HepG2 (cell line): ENCODE results near the gene VDR. TPM values are rescaled to one million over a fixed set of nuclear protein-coding genes. Genes with fewer than 3 reads are reported as not detected.
A peak's percentile ranks its signal among the peaks of the same experiment; 100 is the strongest.

Source experiments
- ARHGAP35 ChIP-seq: sonication (generic); formaldehyde crosslinking; IDR thresholded peaks from 2 replicates; pipeline ENCODE4 v1.9.0; 2022; ENCODE audit warnings: mild to moderate bottlenecking, inconsistent platforms, moderate library complexity, missing genetic modification reagents, borderline replicate concordance
- DMAP1 ChIP-seq: IDR thresholded peaks from 2 replicates; pipeline ENCODE4 v1.6.1; 2016
- FOXM1 ChIP-seq: sonication (generic); formaldehyde crosslinking; IDR thresholded peaks from 2 replicates; pipeline ENCODE4 v1.5.0; 2020; ENCODE audit warnings: missing genetic modification reagents
- GMEB2 ChIP-seq: IDR thresholded peaks from 2 replicates; pipeline ENCODE4 v1.6.1; 2016; ENCODE audit warnings: missing biosample characterization, missing genetic modification reagents, low read depth
- HNF1B ChIP-seq: sonication (generic); formaldehyde crosslinking; IDR thresholded peaks from 2 replicates; pipeline ENCODE4 v1.5.1; 2020; ENCODE audit warnings: mild to moderate bottlenecking, moderate library complexity, missing genetic modification reagents
- IKZF4 ChIP-seq: sonication (generic); formaldehyde crosslinking; IDR thresholded peaks from 2 replicates; pipeline ENCODE4 v1.5.1; 2020; ENCODE audit warnings: borderline replicate concordance, mild to moderate bottlenecking, low read depth, missing genetic modification reagents; ENCODE audit errors: not compliant biosample characterization
- KMT2A ChIP-seq: sonication (generic); formaldehyde crosslinking; IDR thresholded peaks from 2 replicates; pipeline ENCODE4 v1.4.0; 2020; ENCODE audit warnings: missing genetic modification reagents
- MAFK ChIP-seq, 2 experiments: IDR thresholded peaks in 1 of 2; conservative IDR thresholded peaks in 1 of 2; 2 replicates each; pipeline ENCODE4 v1.6.1; 2011; ENCODE audit warnings: improper control_type of control experiment in 2 of 2, low read length in 2 of 2
- MIXL1 ChIP-seq: IDR thresholded peaks from 2 replicates; pipeline ENCODE4 v1.6.1; 2016
- MNT ChIP-seq: fragments of 450-650 bp; IDR thresholded peaks from 2 replicates; pipeline ENCODE4 v1.6.1; 2016
- MXD4 ChIP-seq: IDR thresholded peaks from 2 replicates; pipeline ENCODE4 v1.6.1; 2016; ENCODE audit warnings: mild to moderate bottlenecking, missing biosample characterization, missing genetic modification reagents
- NCOA5 ChIP-seq: sonication (generic); formaldehyde crosslinking; IDR thresholded peaks from 2 replicates; pipeline ENCODE4 v1.4.0; 2020; ENCODE audit warnings: missing genetic modification reagents
- NR1H2 ChIP-seq: sonication (generic); formaldehyde crosslinking; IDR thresholded peaks from 2 replicates; pipeline ENCODE4 v1.8.1; 2022; ENCODE audit warnings: low read depth, missing genetic modification reagents, borderline replicate concordance
- NRL ChIP-seq: sonication (generic); formaldehyde crosslinking; IDR thresholded peaks from 2 replicates; pipeline ENCODE4 v1.5.0; 2020; ENCODE audit warnings: missing genetic modification reagents, mild to moderate bottlenecking, moderate library complexity, borderline replicate concordance
- RELA ChIP-seq: sonication (generic); formaldehyde crosslinking; IDR thresholded peaks from 2 replicates; pipeline ENCODE4 v1.4.0; 2020; ENCODE audit warnings: missing genetic modification reagents
- RXRA ChIP-seq: sonication (generic); formaldehyde crosslinking; IDR thresholded peaks from 2 replicates; pipeline ENCODE4 v1.5.1; 2020; ENCODE audit warnings: missing genetic modification reagents
- RXRB ChIP-seq: IDR thresholded peaks from 2 replicates; pipeline ENCODE4 v1.6.1; 2016; ENCODE audit warnings: borderline replicate concordance, missing genetic modification reagents, missing compliant biosample characterization
- SMARCE1 ChIP-seq: fragments of 450-650 bp; IDR thresholded peaks from 2 replicates; pipeline ENCODE4 v1.6.1; 2017; ENCODE audit warnings: borderline replicate concordance
- SOX5 ChIP-seq: IDR thresholded peaks from 2 replicates; pipeline ENCODE4 v1.6.1; 2016; ENCODE audit warnings: borderline replicate concordance
- SOX6 ChIP-seq, 2 experiments: fragments of 450-650 bp in 1 of 2; sonication (generic) in 1 of 2; formaldehyde crosslinking in 1 of 2; IDR thresholded peaks; 2 replicates each; pipeline versions ENCODE4 v1.4.0 to v1.6.1; 2017 to 2020; ENCODE audit warnings: antibody characterized with exemption in 1 of 2, mild to moderate bottlenecking in 1 of 2, missing genetic modification reagents in 1 of 2
- TARDBP ChIP-seq: sonication (generic); formaldehyde crosslinking; IDR thresholded peaks from 2 replicates; pipeline ENCODE4 v1.8.0; 2022; ENCODE audit warnings: mild to moderate bottlenecking, missing genetic modification reagents
- TMF1 ChIP-seq: sonication (generic); formaldehyde crosslinking; IDR thresholded peaks from 2 replicates; pipeline ENCODE4 v1.8.1; 2022; ENCODE audit warnings: low read depth, missing genetic modification reagents
- TP53 ChIP-seq: sonication (generic); formaldehyde crosslinking; conservative IDR thresholded peaks from 2 replicates; pipeline ENCODE4 v1.4.0; 2020; ENCODE audit warnings: missing genetic modification reagents
- ZNF207 ChIP-seq: fragments of 450-650 bp; IDR thresholded peaks from 2 replicates; pipeline ENCODE4 v1.6.1; 2016; ENCODE audit warnings: antibody characterized with exemption, borderline replicate concordance
- ZNF33A ChIP-seq: sonication (generic); formaldehyde crosslinking; IDR thresholded peaks from 2 replicates; pipeline ENCODE4 v1.5.1; 2020; ENCODE audit warnings: missing genetic modification reagents, mild to moderate bottlenecking, moderate library complexity, borderline replicate concordance
- ZNF652 ChIP-seq: IDR thresholded peaks from 2 replicates; pipeline ENCODE4 v1.6.1; 2016; ENCODE audit warnings: low read depth, borderline replicate concordance
- ZNF749 ChIP-seq: sonication (generic); formaldehyde crosslinking; IDR thresholded peaks from 2 replicates; pipeline ENCODE4 v1.8.0; 2022; ENCODE audit warnings: mild to moderate bottlenecking, missing genetic modification reagents, moderate library complexity, borderline replicate concordance
- ZNF883 ChIP-seq: sonication (generic); formaldehyde crosslinking; IDR thresholded peaks from 2 replicates; pipeline ENCODE4 v1.5.1; 2020; ENCODE audit warnings: mild to moderate bottlenecking, missing genetic modification reagents; ENCODE audit errors: not compliant biosample characterization
- polyA plus RNA-seq, 8 experiments: library from polyadenylated mRNA; depleted of rRNA in 3 of 8; stranded (reverse) in 7 of 8; unstranded in 1 of 8; fragments of >200 nt; fragmentation: Illumina TruSeq in 4 of 8; extraction: Trizol in 4 of 8; gene quantifications; 2 replicates each; pipeline versions ENCODE4 v1.2.1 to v1.2.3, GENCODE V29; 2011 to 2016; ENCODE audit warnings: low read depth in 4 of 8, missing spikeins in 1 of 8, mixed read lengths in 1 of 8; ENCODE audit not compliant: insufficient read depth in 1 of 8
- total RNA-seq, 5 experiments: library from RNA; depleted of rRNA; stranded (reverse); fragments of >200 nt; fragmentation: Illumina TruSeq; extraction: Trizol; gene quantifications; 2 replicates each; pipeline ENCODE4 v1.2.3, GENCODE V29; 2016; ENCODE audit warnings: low read depth in 1 of 5

VDR gene
- total and polyA plus RNA-seq, 2 of the 13 experiments (the other 11 are each of a cell fraction or from before 2014, with no cell fraction given) = 0.08 to 0.33 TPM

- no peak for TF ChIP-seq GMEB2 (CRISPR knock-in tag)
- TF ChIP-seq ZNF883 (CRISPR knock-in tag) = no peak
- no peak for TF ChIP-seq MXD4
- no peak for TF ChIP-seq ZNF33A (CRISPR knock-in tag)
- no peak for TF ChIP-seq ZNF652
- no peak for TF ChIP-seq ZNF749 (CRISPR knock-in tag)
- no peak for TF ChIP-seq NR1H2
- TF ChIP-seq ARHGAP35 (CRISPR knock-in tag) = no peak
- no peak for TF ChIP-seq NCOA5 (CRISPR knock-in tag)
- TF ChIP-seq KMT2A (CRISPR knock-in tag) = 0 out of 2 replicates have a peak, but pooled peaks have one; percentile 40
- no peak for TF ChIP-seq MNT
- TF ChIP-seq TARDBP (CRISPR knock-in tag) = no peak
- TF ChIP-seq ZNF207 = no peak
- no peak for TF ChIP-seq RXRB (CRISPR knock-in tag)
- TF ChIP-seq FOXM1 = no peak
- TF ChIP-seq DMAP1 = no peak
- peak; percentile 36 for TF ChIP-seq IKZF4
- TF ChIP-seq MAFK (conservative IDR thresholded peaks at IDR 0.05 in 1 of 2, IDR thresholded peaks at IDR 0.05 in 1 of 2; ENCODE audit: low read length in 2 of 2) = no peak
- no peak for TF ChIP-seq SOX6 (IDR thresholded peaks at IDR 0.05)
- TF ChIP-seq SOX6 (CRISPR knock-in tag; IDR thresholded peaks at IDR 0.05) = no peak
- TF ChIP-seq RXRA (CRISPR knock-in tag) = no peak
- TF ChIP-seq SOX5 = peak; percentile 23; the same call in 1 of the 2 replicates
- 0 out of 2 replicates have a peak, but pooled peaks have one; percentile 23 for TF ChIP-seq NRL (CRISPR knock-in tag)
- no peak for TF ChIP-seq HNF1B
- TF ChIP-seq SMARCE1 = no peak
- TF ChIP-seq TMF1 (CRISPR knock-in tag) = no peak
- TF ChIP-seq TP53 (CRISPR knock-in tag) = no peak
- no peak for TF ChIP-seq MIXL1 (CRISPR knock-in tag)
- no peak for TF ChIP-seq RELA
Observed at GRCh38 chr12:47819896-47820630, 84.7 kb downstream of the VDR start, which contains the start of gene HDAC7 (continued).
